ENCODE results near the gene RALGDS.

The RALGDS gene

DNA sequence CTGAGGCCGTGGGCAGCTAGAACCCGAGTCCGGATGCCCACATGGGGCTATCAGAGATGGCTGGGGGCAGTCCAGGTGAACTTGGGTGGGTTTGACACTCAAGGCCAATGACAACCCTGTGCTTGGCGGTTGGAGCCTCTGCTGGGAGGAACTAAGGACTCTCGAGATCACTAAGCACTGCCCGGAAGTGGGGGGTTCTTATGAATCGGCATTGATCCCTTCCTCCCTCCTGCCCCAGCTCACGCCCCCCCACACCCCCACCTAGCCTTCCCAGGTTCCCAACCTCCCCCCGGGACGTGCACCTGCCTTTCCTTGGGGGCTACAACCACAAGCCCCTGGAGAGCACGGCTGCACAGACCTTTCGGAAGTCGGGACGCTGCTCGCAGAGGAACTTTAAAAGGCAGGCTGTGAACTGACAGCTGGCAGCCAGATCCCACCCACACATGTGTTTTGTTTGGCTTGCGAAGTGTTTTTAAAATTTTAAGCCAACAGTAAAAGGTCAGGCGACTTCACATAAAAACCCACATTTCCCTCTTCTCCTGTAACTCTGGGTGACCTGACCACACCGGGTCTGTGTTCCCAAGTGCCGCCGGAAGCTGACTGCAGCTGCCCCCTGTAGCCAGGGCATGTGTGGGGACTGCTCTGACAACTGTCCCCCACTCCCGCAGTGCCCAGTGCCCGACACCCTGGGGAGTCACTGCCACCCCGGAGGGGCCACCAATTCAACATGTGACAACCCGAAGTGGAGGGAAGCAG lies 5.1 kb upstream of the RALGDS start:
- POLR2A ChIA-PET, result no interaction called here
- H3K27ac ChIP-seq (ENCODE audit: extremely low read depth, low read depth, low read length), result no peak overlapping the region

DNA sequence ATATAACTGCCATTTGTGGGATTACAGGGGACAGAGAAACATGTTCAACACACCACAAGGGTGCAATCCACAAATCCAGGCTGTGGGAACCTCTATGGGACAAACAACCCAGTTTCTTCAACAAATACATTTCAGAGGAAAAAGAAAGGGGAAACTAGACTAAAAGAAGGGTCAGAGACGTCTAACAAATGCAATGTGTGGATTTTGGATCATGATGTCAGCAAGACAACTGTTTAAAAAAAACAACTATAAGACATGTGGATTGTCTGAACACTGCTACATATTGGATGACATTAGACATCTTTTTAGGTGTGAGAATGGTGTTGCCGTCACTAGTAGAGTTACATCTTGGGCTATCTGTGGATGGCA lies 3.9 kb upstream of the RALGDS start:
- Histone ChIP-seq H3K27ac (ENCODE audit: extremely low read depth, low read depth, low read length) (no peak overlapping the region), H3K9me3 (ENCODE audit: control insufficient read depth, insufficient read depth, low read depth, low read length) (no peaks in the 10 kb centered on the region), H3K4me1 (ENCODE audit: control insufficient read depth, insufficient read depth, low read length) (peaks cover 6% of the 10 kb centered on the region; the same call in 1 of the 2 replicates), H3K4me3 (ENCODE audit: low read depth, low read length) (no peak overlapping the region), H3K36me3 (ENCODE audit: control insufficient read depth in 2 of 2, insufficient read depth in 1 of 2, low read length in 2 of 2) (no peaks in the 10 kb centered on the region)
- no peak for TF ChIP-seq ZSCAN23 (tag by site-specific recombination; IDR thresholded peaks at IDR 0.05)
- TF ChIP-seq ZNF792 (tag by site-specific recombination; IDR thresholded peaks at IDR 0.05), result no peak
- no peak for TF ChIP-seq ZNF391 (tag by site-specific recombination; IDR thresholded peaks at IDR 0.05; ENCODE audit: borderline replicate concordance, low read depth)
- no peak for TF ChIP-seq EGR2 (tag by site-specific recombination; IDR thresholded peaks at IDR 0.05; ENCODE audit: low read depth)
- no peak for TF ChIP-seq PRDM1 (tag by site-specific recombination; IDR thresholded peaks at IDR 0.05)
- TF ChIP-seq ZNF157 (tag by site-specific recombination; IDR thresholded peaks at IDR 0.05), result no peak
- no peak for TF ChIP-seq ZBTB21 (tag by site-specific recombination; IDR thresholded peaks at IDR 0.05)
- TF ChIP-seq GLIS1 (tag by site-specific recombination; IDR thresholded peaks at IDR 0.05), result no peak
- TF ChIP-seq ZNF585B (tag by site-specific recombination; IDR thresholded peaks at IDR 0.05), result no peak
- no peak for TF ChIP-seq ZFP41 (tag by site-specific recombination; IDR thresholded peaks at IDR 0.05; ENCODE audit: borderline replicate concordance)
- TF ChIP-seq GLI2 (tag by site-specific recombination; IDR thresholded peaks at IDR 0.05; ENCODE audit: borderline replicate concordance, low read depth), result no peak
- ChIA-PET POLR2A (no interaction called here), CTCF (interaction anchor here (0.6 to 1.2 kb wide), 3 partner anchors 19 to 113 kb away, joined by 5 to 8 read pairs (median 6); no protein-coding TSS in a partner anchor)

More for the DNA sequence above, 5.1 kb upstream of the RALGDS start:
- no peaks in the 10 kb centered on the region for H3K36me3 ChIP-seq (ENCODE audit: control insufficient read depth in 2 of 2, insufficient read depth in 1 of 2, low read length in 2 of 2)
- CTCF ChIA-PET, result interaction anchor here (0.6 to 1.2 kb wide), 4 partner anchors 18 to 60 kb away, joined by 3 to 8 read pairs (median 4); no protein-coding TSS in a partner anchor
- H3K4me1 ChIP-seq (ENCODE audit: control insufficient read depth, insufficient read depth, low read length), result 0 out of 2 replicates have a peak, but pooled peaks cover 4% of the 10 kb centered on the region
- H3K4me3 ChIP-seq (ENCODE audit: low read depth, low read length), result no peak overlapping the region
- no peaks in the 10 kb centered on the region for H3K9me3 ChIP-seq (ENCODE audit: control insufficient read depth, insufficient read depth, low read depth, low read length)
- TF ChIP-seq GLIS1 (tag by site-specific recombination; IDR thresholded peaks at IDR 0.05) (peak; percentile 80), EGR2 (tag by site-specific recombination; IDR thresholded peaks at IDR 0.05; ENCODE audit: low read depth) (peak; percentile 51; the same call in 1 of the 2 replicates), ZNF664 (tag by site-specific recombination; IDR thresholded peaks at IDR 0.05) (no peak), MYNN (tag by site-specific recombination; IDR thresholded peaks at IDR 0.05; ENCODE audit: borderline replicate concordance) (no peak), GLIS2 (tag by site-specific recombination; IDR thresholded peaks at IDR 0.05) (peak; percentile 32; the same call in 1 of the 2 replicates), ZNF549 (tag by site-specific recombination; IDR thresholded peaks at IDR 0.05) (no peak), ZNF530 (tag by site-specific recombination; IDR thresholded peaks at IDR 0.05; ENCODE audit: low read depth) (no peak), SCRT2 (tag by site-specific recombination; IDR thresholded peaks at IDR 0.05) (no peak), ZNF335 (tag by site-specific recombination; conservative IDR thresholded peaks at IDR 0.05) (peak; percentile 28; the same call in 1 of the 2 replicates), ZNF138 (tag by site-specific recombination; IDR thresholded peaks at IDR 0.05; ENCODE audit: borderline replicate concordance) (no peak), ZNF311 (tag by site-specific recombination; IDR thresholded peaks at IDR 0.05; ENCODE audit: borderline replicate concordance) (no peak), ZNF423 (tag by site-specific recombination; IDR thresholded peaks at IDR 0.05) (peak; percentile 87; the same call in 1 of the 2 replicates), IKZF3 (tag by site-specific recombination; IDR thresholded peaks at IDR 0.05) (no peak), ZNF521 (tag by site-specific recombination; IDR thresholded peaks at IDR 0.05) (no peak), ZNF654 (tag by site-specific recombination; IDR thresholded peaks at IDR 0.05; ENCODE audit: low read depth) (no peak), SALL2 (tag by site-specific recombination; IDR thresholded peaks at IDR 0.05; ENCODE audit: borderline replicate concordance) (no peak), ZIC2 (tag by site-specific recombination; IDR thresholded peaks at IDR 0.05) (peak; percentile 90), KLF1 (tag by site-specific recombination; IDR thresholded peaks at IDR 0.05) (0 out of 2 replicates have a peak, but pooled peaks have one; percentile 6), ZNF341 (tag by site-specific recombination; IDR thresholded peaks at IDR 0.05; ENCODE audit: low read depth) (0 out of 2 replicates have a peak, but pooled peaks have one; percentile 26), ZFHX2 (tag by site-specific recombination; conservative IDR thresholded peaks at IDR 0.05) (peak; percentile 61), FEZF1 (tag by site-specific recombination; IDR thresholded peaks at IDR 0.05) (peak; percentile 83), ZNF830 (tag by site-specific recombination; IDR thresholded peaks at IDR 0.05; ENCODE audit: low read depth) (no peak), ZFP69B (tag by site-specific recombination; IDR thresholded peaks at IDR 0.05) (no peak), ZBTB1 (tag by site-specific recombination; IDR thresholded peaks at IDR 0.05) (no peak)
- TF ChIP-seq, protein P1, sequence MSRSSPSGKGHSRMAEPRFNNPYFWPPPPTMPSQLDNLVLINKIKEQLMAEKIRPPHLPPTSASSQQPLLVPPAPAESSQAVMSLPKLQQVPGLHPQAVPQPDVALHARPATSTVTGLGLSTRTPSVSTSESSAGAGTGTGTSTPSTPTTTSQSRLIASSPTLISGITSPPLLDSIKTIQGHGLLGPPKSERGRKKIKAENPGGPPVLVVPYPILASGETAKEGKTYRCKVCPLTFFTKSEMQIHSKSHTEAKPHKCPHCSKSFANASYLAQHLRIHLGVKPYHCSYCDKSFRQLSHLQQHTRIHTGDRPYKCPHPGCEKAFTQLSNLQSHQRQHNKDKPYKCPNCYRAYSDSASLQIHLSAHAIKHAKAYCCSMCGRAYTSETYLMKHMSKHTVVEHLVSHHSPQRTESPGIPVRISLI (tag by site-specific recombination; IDR thresholded peaks at IDR 0.05), result no peak
- TF ChIP-seq, protein P2, sequence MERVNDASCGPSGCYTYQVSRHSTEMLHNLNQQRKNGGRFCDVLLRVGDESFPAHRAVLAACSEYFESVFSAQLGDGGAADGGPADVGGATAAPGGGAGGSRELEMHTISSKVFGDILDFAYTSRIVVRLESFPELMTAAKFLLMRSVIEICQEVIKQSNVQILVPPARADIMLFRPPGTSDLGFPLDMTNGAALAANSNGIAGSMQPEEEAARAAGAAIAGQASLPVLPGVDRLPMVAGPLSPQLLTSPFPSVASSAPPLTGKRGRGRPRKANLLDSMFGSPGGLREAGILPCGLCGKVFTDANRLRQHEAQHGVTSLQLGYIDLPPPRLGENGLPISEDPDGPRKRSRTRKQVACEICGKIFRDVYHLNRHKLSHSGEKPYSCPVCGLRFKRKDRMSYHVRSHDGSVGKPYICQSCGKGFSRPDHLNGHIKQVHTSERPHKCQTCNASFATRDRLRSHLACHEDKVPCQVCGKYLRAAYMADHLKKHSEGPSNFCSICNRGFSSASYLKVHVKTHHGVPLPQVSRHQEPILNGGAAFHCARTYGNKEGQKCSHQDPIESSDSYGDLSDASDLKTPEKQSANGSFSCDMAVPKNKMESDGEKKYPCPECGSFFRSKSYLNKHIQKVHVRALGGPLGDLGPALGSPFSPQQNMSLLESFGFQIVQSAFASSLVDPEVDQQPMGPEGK (tag by site-specific recombination; IDR thresholded peaks at IDR 0.05), result 0 out of 2 replicates have a peak, but pooled peaks have one; percentile 15
